NCI-H345 (cell line): ENCODE measurements around the gene CLDN12.

Experiments
- DNase-seq: peaks from one replicate; lab custom pipeline; 2025; lab: John Stamatoyannopoulos, UW

CLDN12 gene

GRCh38 chr7:90403174-90404113, at the start of gene CLDN12:
CLDN12 (plus strand) TSS chr7:90403461; CDS start chr7:90412677, 9,216 bp downstream.
- peak; percentile 94 for DNase-seq

GRCh38 chr7:90383422-90383821, 19.8 kb upstream of the CLDN12 start:
- no peak for DNase-seq

- no peak for DNase-seq
Observed at GRCh38 chr7:90383861-90384260, 19.4 kb upstream of the CLDN12 start.

- DNase-seq, result no peak
Observed at GRCh38 chr7:90384433-90384832, 18.8 kb upstream of the CLDN12 start.

- no peak for DNase-seq
Observed at GRCh38 chr7:90387470-90388240, 15.6 kb upstream of the CLDN12 start.

GRCh38 chr7:90390926-90391325, 12.3 kb upstream of the CLDN12 start:
- DNase-seq, result no peak

GRCh38 chr7:90391488-90391887, 11.8 kb upstream of the CLDN12 start:
- DNase-seq, result no peak

GRCh38 chr7:90396420-90396819, 6.8 kb upstream of the CLDN12 start:
- DNase-seq, result no peak

- peak; percentile 16 for DNase-seq
Observed at GRCh38 chr7:90401989-90402388, 1.3 kb upstream of the CLDN12 start.

- no peak for DNase-seq
Observed at GRCh38 chr7:90402785-90403173, 482 bp upstream of the CLDN12 start.

- no peak for DNase-seq
Observed at GRCh38 chr7:90404777-90405176, 1.5 kb downstream of the CLDN12 start.

GRCh38 chr7:90407484-90407821, 4.2 kb downstream of the CLDN12 start:
- DNase-seq, result no peak

GRCh38 chr7:90408142-90408541, 4.9 kb downstream of the CLDN12 start:
- DNase-seq, result no peak

GRCh38 chr7:90409667-90410066, 6.4 kb downstream of the CLDN12 start:
- no peak for DNase-seq

- DNase-seq, result no peak
Observed at GRCh38 chr7:90411510-90411909, 8.2 kb downstream of the CLDN12 start.

GRCh38 chr7:90412458-90413184, 9.4 kb downstream of the CLDN12 start:
- DNase-seq, result no peak

- DNase-seq, result no peak
Observed at GRCh38 chr7:90413185-90413528, 9.9 kb downstream of the CLDN12 start.

- no peak for DNase-seq
Observed at GRCh38 chr7:90421651-90422050, 18.4 kb downstream of the CLDN12 start.

- no peak for DNase-seq
Observed at GRCh38 chr7:90424720-90425119, 21.5 kb downstream of the CLDN12 start.

- no peak for DNase-seq
Observed at GRCh38 chr7:90425376-90425775, 22.1 kb downstream of the CLDN12 start.

GRCh38 chr7:90430614-90431460, 27.6 kb downstream of the CLDN12 start:
- DNase-seq, result no peak

GRCh38 chr7:90432752-90433151, 29.5 kb downstream of the CLDN12 start:
- no peak for DNase-seq
